ENCODE measurements around the gene PGAP2.

PGAP2 gene

GRCh38 chr11:3865388-3866193, 57.2 kb downstream of the PGAP2 start:
- TF ChIP-seq POLR2A (IDR thresholded peaks at IDR 0.05; ENCODE audit: low read depth, low read length) = no peak
- peak; percentile 65 for FAIRE-seq
- peak; percentile 37 for DNase-seq (ENCODE audit: insufficient read length, low spot score)

GRCh38 chr11:3866206-3866605, 57.8 kb downstream of the PGAP2 start:
- DNase-seq (ENCODE audit: insufficient read length, low spot score) (no peak), FAIRE-seq (no peak)
- TF ChIP-seq POLR2A (IDR thresholded peaks at IDR 0.05; ENCODE audit: low read depth, low read length) = no peak

GRCh38 chr11:3866836-3867208, 58.5 kb downstream of the PGAP2 start:
- DNase-seq (ENCODE audit: insufficient read length, low spot score) (no peak), FAIRE-seq (no peak)
- no peak for TF ChIP-seq POLR2A (IDR thresholded peaks at IDR 0.05; ENCODE audit: low read depth, low read length)

GRCh38 chr11:3867209-3868091, 59.1 kb downstream of the PGAP2 start:
- DNase-seq (ENCODE audit: insufficient read length, low spot score) (no peak), FAIRE-seq (no peak)

GRCh38 chr11:3873712-3874349, 65.5 kb downstream of the PGAP2 start:
- FAIRE-seq (no peak), DNase-seq (ENCODE audit: insufficient read length, low spot score) (no peak)
- no peak for TF ChIP-seq POLR2A (IDR thresholded peaks at IDR 0.05; ENCODE audit: low read depth, low read length)

More at GRCh38 chr11:3867209-3868091, 59.1 kb downstream of the PGAP2 start:
- no peak for TF ChIP-seq POLR2A (IDR thresholded peaks at IDR 0.05; ENCODE audit: low read depth, low read length)

Data from H54 (cell line).